Measurements from ENCODE around the gene SLC25A40. TPM values are rescaled to one million over a fixed set of nuclear protein-coding genes. Genes with fewer than 3 reads are reported as not detected.

The SLC25A40 gene
- polyA plus RNA-seq, 2 donors = 3.3 to 5.2 TPM

DNA sequence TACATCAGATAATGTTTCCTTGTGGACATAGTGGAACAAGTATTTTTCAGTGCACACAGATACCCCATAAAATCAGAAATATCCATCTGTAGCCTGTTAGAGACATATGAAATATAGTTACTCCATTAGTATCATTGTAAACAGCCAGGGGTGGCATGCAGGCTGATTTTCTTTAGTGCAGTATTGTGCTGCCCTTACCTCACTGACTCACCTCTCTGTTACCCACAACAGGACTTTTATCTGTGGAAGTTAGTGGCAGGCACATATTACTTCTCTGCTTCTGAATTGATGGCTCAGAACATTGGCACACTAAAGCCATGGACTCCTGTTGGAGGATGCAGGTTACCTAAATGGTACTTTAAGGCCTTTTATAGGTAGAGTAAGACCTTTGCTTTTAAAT, 70.0 kb downstream of the SLC25A40 start:
- Histone ChIP-seq H3K36me3 (ENCODE audit: control insufficient read depth in 2 of 2, insufficient read depth in 2 of 2, low read length in 1 of 2) (no peaks in the 10 kb centered on the region), H3K4me1 (ENCODE audit: control insufficient read depth in 2 of 2, insufficient read depth in 2 of 2, low read length in 1 of 2) (no peaks in the 10 kb centered on the region), H3K4me3 (ENCODE audit: low read depth in 1 of 2, low read length in 2 of 2) (no peak overlapping the region), H3K27me3 (ENCODE audit: control insufficient read depth in 1 of 2, insufficient read depth in 2 of 2, low read length in 2 of 2) (no peaks in the 10 kb centered on the region), H3K27ac (ENCODE audit: low read depth in 2 of 2, low read length in 1 of 2) (no peak overlapping the region), H3K9me3 (ENCODE audit: control insufficient read depth in 2 of 2, insufficient read depth in 1 of 2, low read depth in 1 of 2, low read length in 1 of 2) (no peaks in the 10 kb centered on the region)

GRCh38 chr7:87797798-87798403, 78.3 kb downstream of the SLC25A40 start:
- WGBS, 2 donors = 4 to 6% methylated on average over 4 of the region's 4 CpGs
- Histone ChIP-seq H3K4me3 (ENCODE audit: low read depth in 1 of 2, low read length in 2 of 2) (no peak overlapping the region), H3K9me3 (ENCODE audit: control insufficient read depth in 2 of 2, insufficient read depth in 1 of 2, low read depth in 1 of 2, low read length in 1 of 2) (no peaks in the 10 kb centered on the region), H3K4me1 (ENCODE audit: control insufficient read depth in 2 of 2, insufficient read depth in 2 of 2, low read length in 1 of 2) (no peaks in the 10 kb centered on the region), H3K27me3 (ENCODE audit: control insufficient read depth in 1 of 2, insufficient read depth in 2 of 2, low read length in 2 of 2) (no peaks in the 10 kb centered on the region), H3K27ac (ENCODE audit: low read depth in 2 of 2, low read length in 1 of 2) (no peak overlapping the region), H3K36me3 (ENCODE audit: control insufficient read depth in 2 of 2, insufficient read depth in 2 of 2, low read length in 1 of 2) (no peaks in the 10 kb centered on the region)

DNA sequence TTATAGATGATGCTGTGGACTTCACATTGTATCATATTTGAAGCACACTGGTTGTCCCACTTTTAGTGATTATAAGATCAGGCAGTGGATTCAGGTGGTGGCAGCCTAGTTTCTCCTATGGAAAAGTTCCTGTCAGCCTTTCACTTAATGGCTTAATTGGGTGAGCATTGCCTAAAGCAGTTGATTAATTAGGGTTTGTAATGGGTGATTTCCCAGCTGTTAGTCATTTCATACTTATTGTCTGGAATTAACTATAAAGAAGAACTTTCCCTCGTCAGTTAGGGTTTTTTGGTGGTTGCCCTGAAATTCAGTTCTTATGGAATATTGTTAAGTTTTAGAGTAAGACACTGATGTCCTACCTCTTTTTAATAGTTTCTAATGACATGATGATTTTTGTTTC, 78.8 kb downstream of the SLC25A40 start:
- Histone ChIP-seq H3K27ac (ENCODE audit: low read depth in 2 of 2, low read length in 1 of 2) (no peak overlapping the region), H3K4me1 (ENCODE audit: control insufficient read depth in 2 of 2, insufficient read depth in 2 of 2, low read length in 1 of 2) (no peaks in the 10 kb centered on the region), H3K36me3 (ENCODE audit: control insufficient read depth in 2 of 2, insufficient read depth in 2 of 2, low read length in 1 of 2) (no peaks in the 10 kb centered on the region), H3K9me3 (ENCODE audit: control insufficient read depth in 2 of 2, insufficient read depth in 1 of 2, low read depth in 1 of 2, low read length in 1 of 2) (no peaks in the 10 kb centered on the region), H3K4me3 (ENCODE audit: low read depth in 1 of 2, low read length in 2 of 2) (no peak overlapping the region), H3K27me3 (ENCODE audit: control insufficient read depth in 1 of 2, insufficient read depth in 2 of 2, low read length in 2 of 2) (no peaks in the 10 kb centered on the region)
- 5 to 26% methylated on average over 1 of the region's 1 CpG for WGBS, 2 donors

- WGBS, 2 donors = 78 to 89% methylated on average over 4 of the region's 4 CpGs
- Histone ChIP-seq H3K36me3 (ENCODE audit: control insufficient read depth in 2 of 2, insufficient read depth in 2 of 2, low read length in 1 of 2) (no peaks in the 10 kb centered on the region), H3K4me1 (ENCODE audit: control insufficient read depth in 2 of 2, insufficient read depth in 2 of 2, low read length in 1 of 2) (no peaks in the 10 kb centered on the region), H3K4me3 (ENCODE audit: low read depth in 1 of 2, low read length in 2 of 2) (no peak overlapping the region), H3K27me3 (ENCODE audit: control insufficient read depth in 1 of 2, insufficient read depth in 2 of 2, low read length in 2 of 2) (no peaks in the 10 kb centered on the region), H3K9me3 (ENCODE audit: control insufficient read depth in 2 of 2, insufficient read depth in 1 of 2, low read depth in 1 of 2, low read length in 1 of 2) (no peaks in the 10 kb centered on the region), H3K27ac (ENCODE audit: low read depth in 2 of 2, low read length in 1 of 2) (no peak overlapping the region)
Measured at GRCh38 chr7:87785368-87785995, 90.7 kb downstream of the SLC25A40 start.

DNA sequence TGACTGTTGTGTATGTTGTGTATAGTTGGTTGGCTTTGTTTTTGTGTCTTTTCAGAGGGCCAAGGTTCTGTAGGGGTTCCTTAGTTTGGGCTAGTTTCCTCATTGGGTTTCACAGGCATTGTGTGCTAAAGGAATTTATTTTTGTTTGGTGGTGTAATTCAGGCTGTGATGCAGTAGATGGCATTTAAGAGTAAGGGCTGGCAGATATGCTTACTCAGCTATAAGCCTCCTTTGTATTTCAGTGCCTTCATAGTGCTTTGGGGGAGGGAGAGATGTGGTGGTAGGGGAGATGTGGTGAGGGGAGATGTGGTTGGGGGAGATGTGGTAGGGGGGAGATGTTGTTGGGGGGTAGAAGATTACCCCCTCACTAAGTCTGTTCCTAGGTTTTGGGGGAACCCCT, 91.7 kb downstream of the SLC25A40 start:
- H3K4me3 ChIP-seq (ENCODE audit: low read depth in 1 of 2, low read length in 2 of 2) = no peak overlapping the region
- no peaks in the 10 kb centered on the region for H3K9me3 ChIP-seq (ENCODE audit: control insufficient read depth in 2 of 2, insufficient read depth in 1 of 2, low read depth in 1 of 2, low read length in 1 of 2)
- no peaks in the 10 kb centered on the region for H3K36me3 ChIP-seq (ENCODE audit: control insufficient read depth in 2 of 2, insufficient read depth in 2 of 2, low read length in 1 of 2)
- no peak overlapping the region for H3K27ac ChIP-seq (ENCODE audit: low read depth in 2 of 2, low read length in 1 of 2)
- no peaks in the 10 kb centered on the region for H3K27me3 ChIP-seq (ENCODE audit: control insufficient read depth in 1 of 2, insufficient read depth in 2 of 2, low read length in 2 of 2)
- no peaks in the 10 kb centered on the region for H3K4me1 ChIP-seq (ENCODE audit: control insufficient read depth in 2 of 2, insufficient read depth in 2 of 2, low read length in 1 of 2)

Other genes with a start within 250 kb of the SLC25A40 start
- under 1 TPM; 0.31 to 0.36 TPM for gene RUNDC3B, start 248.0 kb downstream of the SLC25A40 start, polyA plus RNA-seq
- gene DBF4, start 133 bp upstream of the SLC25A40 start, polyA plus RNA-seq = 1 to 10 TPM; 4.6 to 6.2 TPM
- gene ADAM22, start 57.9 kb upstream of the SLC25A40 start, polyA plus RNA-seq = under 1 TPM; 0.08 to 0.16 TPM